Measurements from ENCODE around the gene LGALS3BP.

Gene LGALS3BP

GRCh38 chr17:78937561-78937960, 42.2 kb downstream of the LGALS3BP start:
- no peak for DNase-seq (ENCODE audit: low spot score)

- DNase-seq (ENCODE audit: low spot score), result no peak
These were observed 44.1 kb downstream of the LGALS3BP start for GRCh38 chr17:78935419-78936323.

- no peak for DNase-seq (ENCODE audit: low spot score)
These were observed 44.9 kb downstream of the LGALS3BP start for GRCh38 chr17:78934681-78935418.

GRCh38 chr17:78933959-78934568, 45.7 kb downstream of the LGALS3BP start:
- no peak for DNase-seq (ENCODE audit: low spot score)

- peak; percentile 41 for DNase-seq (ENCODE audit: low spot score)
These were observed 46.4 kb downstream of the LGALS3BP start for GRCh38 chr17:78933025-78933958.

- DNase-seq (ENCODE audit: low spot score), result no peak
These were observed 49.6 kb downstream of the LGALS3BP start for GRCh38 chr17:78929908-78930775.

- DNase-seq (ENCODE audit: low spot score), result no peak
These were observed 53.8 kb downstream of the LGALS3BP start for GRCh38 chr17:78925662-78926555.

- DNase-seq (ENCODE audit: low spot score), result peak; percentile 57
These were observed 54.5 kb downstream of the LGALS3BP start, which contains the start of gene TIMP2 for GRCh38 chr17:78925234-78925633. Gene TIMP2, minus strand, starts transcription at chr17:78925387. Its CDS starts 299 bp downstream, at chr17:78925088.

GRCh38 chr17:78924481-78925151, 55.1 kb downstream of the LGALS3BP start:
- DNase-seq (ENCODE audit: low spot score), result no peak

GRCh38 chr17:78923660-78924453, 55.9 kb downstream of the LGALS3BP start:
- peak; percentile 45 for DNase-seq (ENCODE audit: low spot score)

GRCh38 chr17:78922816-78923498, 56.8 kb downstream of the LGALS3BP start:
- DNase-seq (ENCODE audit: low spot score), result no peak

GRCh38 chr17:78921437-78921971, 58.2 kb downstream of the LGALS3BP start:
- no peak for DNase-seq (ENCODE audit: low spot score)
